RWPE2 (cell line): ENCODE data around the gene MAGEL2.
A peak's percentile ranks its signal among the peaks of the same experiment; 100 is the strongest.

Experiments
- ATAC-seq: fragments of 200-7000 bp; cut with Tn5 transposase; 3 replicates; pipeline ENCODE4 v1.9.1; 2021; ENCODE audit warnings: low read depth
- DNase-seq: peaks from one replicate; pipeline ENCODE4 v3.0.0-alpha.2; 2020; ENCODE audit warnings: low spot score
- H3K27ac ChIP-seq: fragments of 450-650 bp; 2 replicates; pipeline ENCODE4 v1.5.1; 2017; ENCODE audit warnings: mild to moderate bottlenecking; ENCODE audit not compliant: poor library complexity, severe bottlenecking
- H3K27me3 ChIP-seq: fragments of 250-450 bp; sonication (Bioruptor Pico); 2 replicates; pipeline ENCODE4 v1.5.1; 2021; ENCODE audit warnings: mild to moderate bottlenecking, moderate library complexity; ENCODE audit not compliant: insufficient read depth, poor library complexity, severe bottlenecking
- H3K36me3 ChIP-seq: fragments of 250-450 bp; sonication (Bioruptor Pico); 2 replicates; pipeline ENCODE4 v1.5.1; 2020; ENCODE audit warnings: low read depth, mild to moderate bottlenecking, moderate library complexity
- H3K4me1 ChIP-seq: fragments of 250-450 bp; sonication (Bioruptor Pico); 2 replicates; pipeline ENCODE4 v1.5.1; 2021; ENCODE audit warnings: mild to moderate bottlenecking, moderate library complexity; ENCODE audit not compliant: insufficient read depth, poor library complexity, severe bottlenecking
- H3K4me3 ChIP-seq: fragments of 250-450 bp; sonication (Bioruptor Pico); 2 replicates; pipeline ENCODE4 v1.5.1; 2021; ENCODE audit warnings: mild to moderate bottlenecking, moderate library complexity; ENCODE audit not compliant: severe bottlenecking
- H3K9me3 ChIP-seq: fragments of 250-450 bp; sonication (Bioruptor Pico); 2 replicates; pipeline ENCODE4 v1.5.1; 2021; ENCODE audit warnings: mild to moderate bottlenecking, moderate library complexity; ENCODE audit not compliant: severe bottlenecking
- TF ChIP-seq, protein P1 (sequence below): fragments of 450-650 bp; IDR thresholded peaks from one replicate; pipeline ENCODE4 v1.5.1; 2017; ENCODE audit warnings: mild to moderate bottlenecking, moderate library complexity; ENCODE audit not compliant: poor library complexity, severe bottlenecking

The MAGEL2 gene

DNA sequence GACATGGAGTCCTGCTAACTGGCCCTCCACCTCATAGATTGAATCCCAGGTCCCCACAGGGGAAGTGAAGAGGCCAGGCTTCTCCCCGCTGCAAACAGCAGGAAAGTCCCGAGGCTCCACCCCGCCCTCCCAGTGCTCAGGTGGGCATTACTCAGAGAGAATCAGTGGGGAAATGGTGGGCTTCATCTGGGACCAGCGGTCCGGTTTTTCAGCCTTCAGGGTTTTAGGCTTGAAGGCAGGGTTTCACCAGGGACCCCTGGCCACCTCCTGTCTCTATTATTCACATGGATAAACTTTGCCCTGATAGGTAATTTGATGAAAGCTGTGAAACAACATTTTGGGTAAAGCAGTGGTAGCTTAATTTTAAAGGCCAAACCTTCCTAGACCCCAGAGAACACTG is 50.9 kb downstream of the MAGEL2 start:
- DNase-seq (no peak), ATAC-seq (no peak)
- Histone ChIP-seq H3K9me3 (peaks cover 3% of the 10 kb centered on the region), H3K27ac (no peak overlapping the region), H3K27me3 (peaks cover 6% of the 10 kb centered on the region), H3K4me1 (no peaks in the 10 kb centered on the region), H3K4me3 (no peak overlapping the region), H3K36me3 (no peaks in the 10 kb centered on the region)
- TF ChIP-seq, protein P1, sequence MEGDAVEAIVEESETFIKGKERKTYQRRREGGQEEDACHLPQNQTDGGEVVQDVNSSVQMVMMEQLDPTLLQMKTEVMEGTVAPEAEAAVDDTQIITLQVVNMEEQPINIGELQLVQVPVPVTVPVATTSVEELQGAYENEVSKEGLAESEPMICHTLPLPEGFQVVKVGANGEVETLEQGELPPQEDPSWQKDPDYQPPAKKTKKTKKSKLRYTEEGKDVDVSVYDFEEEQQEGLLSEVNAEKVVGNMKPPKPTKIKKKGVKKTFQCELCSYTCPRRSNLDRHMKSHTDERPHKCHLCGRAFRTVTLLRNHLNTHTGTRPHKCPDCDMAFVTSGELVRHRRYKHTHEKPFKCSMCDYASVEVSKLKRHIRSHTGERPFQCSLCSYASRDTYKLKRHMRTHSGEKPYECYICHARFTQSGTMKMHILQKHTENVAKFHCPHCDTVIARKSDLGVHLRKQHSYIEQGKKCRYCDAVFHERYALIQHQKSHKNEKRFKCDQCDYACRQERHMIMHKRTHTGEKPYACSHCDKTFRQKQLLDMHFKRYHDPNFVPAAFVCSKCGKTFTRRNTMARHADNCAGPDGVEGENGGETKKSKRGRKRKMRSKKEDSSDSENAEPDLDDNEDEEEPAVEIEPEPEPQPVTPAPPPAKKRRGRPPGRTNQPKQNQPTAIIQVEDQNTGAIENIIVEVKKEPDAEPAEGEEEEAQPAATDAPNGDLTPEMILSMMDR = no peak

DNA sequence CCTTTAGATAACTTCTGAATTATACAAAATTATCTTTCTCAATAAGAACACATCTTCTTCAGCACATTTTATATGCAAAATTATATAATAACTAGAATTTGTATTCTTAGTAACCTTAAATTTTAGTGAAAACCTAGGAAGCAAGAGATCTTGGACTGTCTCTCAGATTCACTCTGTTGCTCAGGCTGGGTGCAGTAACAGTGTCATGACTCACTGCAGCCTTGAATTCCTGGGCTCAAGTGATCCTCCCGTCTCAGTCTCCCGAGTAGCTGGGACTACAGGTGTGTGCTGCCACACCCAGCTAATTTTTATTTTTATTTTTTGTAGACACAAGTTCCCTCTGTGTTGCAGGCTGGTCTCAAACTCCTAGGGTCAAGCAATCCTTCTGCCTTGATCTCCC is 52.3 kb downstream of the MAGEL2 start:
- peaks cover 3% of the 10 kb centered on the region for H3K9me3 ChIP-seq
- DNase-seq = no peak
- ATAC-seq = peak; percentile 50; the same call in 2 of the 3 replicates

DNA sequence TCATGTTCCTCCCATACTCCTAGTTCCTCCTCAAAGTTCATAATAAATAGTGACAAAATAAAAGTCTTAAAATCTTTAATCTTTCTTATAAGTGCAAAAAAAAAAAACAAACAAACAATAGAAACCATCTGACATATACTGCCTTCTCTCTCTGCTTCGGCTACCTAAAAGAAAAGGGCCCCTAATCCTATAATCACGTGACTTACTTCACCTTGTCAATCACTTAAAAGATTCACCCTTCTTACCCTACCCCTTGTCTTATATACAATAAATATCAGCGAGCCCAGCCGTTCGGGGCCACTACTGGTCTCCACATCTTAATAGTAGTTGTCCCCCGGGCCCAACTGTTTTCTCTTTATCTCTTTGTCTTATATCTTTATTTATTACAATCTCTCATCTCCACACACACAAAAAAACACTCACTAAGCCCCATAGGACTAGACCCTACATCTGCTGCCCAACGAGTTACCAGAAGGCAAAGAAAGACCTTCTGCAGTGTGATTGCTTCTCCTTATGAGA is 53.4 kb downstream of the MAGEL2 start:
- Histone ChIP-seq H3K27me3 (peaks cover 6% of the 10 kb centered on the region), H3K9me3 (peaks cover 3% of the 10 kb centered on the region), H3K4me1 (no peaks in the 10 kb centered on the region), H3K4me3 (no peak overlapping the region), H3K27ac (no peak overlapping the region), H3K36me3 (no peaks in the 10 kb centered on the region)
- DNase-seq (no peak), ATAC-seq (no peak)
- TF ChIP-seq, protein P1 = no peak

More for the DNA sequence above, 52.3 kb downstream of the MAGEL2 start:
- Histone ChIP-seq H3K4me1 (no peaks in the 10 kb centered on the region), H3K27me3 (peaks cover 6% of the 10 kb centered on the region), H3K36me3 (no peaks in the 10 kb centered on the region), H3K4me3 (no peak overlapping the region), H3K27ac (no peak overlapping the region)
- TF ChIP-seq, protein P1 = no peak
